HG03565 (cell line): ENCODE measurements around the gene MYLK2.

Experiments used
- ATAC-seq: cut with Tn5 transposase; IDR thresholded peaks from one replicate; pipeline ENCODE4 v1.9.1; 2021; ENCODE audit warnings: mild to moderate bottlenecking, moderate library complexity; ENCODE audit not compliant: unreplicated experiment

The MYLK2 gene

DNA sequence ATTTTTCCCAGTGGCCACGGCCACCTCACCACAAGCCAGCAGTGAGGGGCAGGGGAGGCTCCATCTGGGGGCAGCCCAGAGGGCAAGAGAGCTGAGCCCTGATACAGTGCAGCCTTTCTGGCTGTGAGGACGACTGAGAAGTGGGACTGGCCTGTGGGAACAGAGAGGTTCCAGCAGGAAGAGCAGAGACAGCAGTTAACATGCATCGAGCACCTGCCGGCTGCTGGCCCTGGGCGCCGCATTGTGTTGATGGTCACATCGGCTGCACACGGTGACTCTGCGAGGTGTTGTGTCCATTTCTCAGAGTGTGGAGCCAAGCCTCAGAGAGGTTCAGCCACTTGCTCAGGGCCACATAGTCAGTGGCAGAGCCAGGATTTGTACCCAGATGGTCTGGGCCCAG, 16.4 kb downstream of the MYLK2 start:
- ATAC-seq = no peak

DNA sequence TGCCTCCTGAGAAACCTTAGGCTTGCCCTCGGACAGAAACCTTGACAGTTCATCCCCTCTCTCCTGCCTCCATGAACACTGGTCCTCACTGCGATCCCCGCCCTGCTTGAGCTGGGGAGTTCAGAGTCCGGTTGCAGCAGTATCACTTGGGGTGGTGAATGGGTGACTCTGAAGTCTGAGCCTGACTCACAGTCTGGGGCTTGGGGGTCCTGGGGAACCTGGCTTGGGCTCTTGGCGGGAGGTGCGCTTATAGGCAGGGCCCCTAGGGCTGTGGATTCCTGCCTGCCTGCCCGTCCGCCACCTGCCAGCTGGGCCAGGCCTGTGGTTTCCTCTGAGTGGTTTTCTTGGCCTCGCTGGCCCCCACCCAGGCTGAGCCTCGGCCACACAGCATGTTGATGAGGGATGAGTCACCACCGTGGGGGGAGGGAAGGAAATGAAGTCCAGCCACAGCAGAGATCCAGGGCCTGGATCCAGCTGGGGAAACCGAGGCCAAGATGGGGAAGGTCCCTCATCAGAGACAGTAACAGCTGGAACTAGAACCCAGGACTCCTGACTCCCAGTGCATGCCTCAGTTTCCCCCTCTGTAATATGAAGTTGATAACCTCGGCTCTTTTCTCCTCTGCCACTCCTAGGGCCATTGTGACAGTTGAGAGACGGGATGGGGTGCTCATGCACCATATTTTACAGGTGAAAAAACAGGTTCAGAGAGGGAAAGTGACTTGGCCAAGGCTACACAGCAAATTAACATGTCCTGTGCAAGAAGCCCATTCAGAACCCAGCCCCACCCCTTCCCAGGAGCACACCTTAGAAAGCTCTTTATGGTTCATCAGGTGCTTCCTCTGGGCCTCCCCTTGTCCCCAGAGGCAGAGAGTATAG, 17.1 kb downstream of the MYLK2 start:
- peak; percentile 53 for ATAC-seq

DNA sequence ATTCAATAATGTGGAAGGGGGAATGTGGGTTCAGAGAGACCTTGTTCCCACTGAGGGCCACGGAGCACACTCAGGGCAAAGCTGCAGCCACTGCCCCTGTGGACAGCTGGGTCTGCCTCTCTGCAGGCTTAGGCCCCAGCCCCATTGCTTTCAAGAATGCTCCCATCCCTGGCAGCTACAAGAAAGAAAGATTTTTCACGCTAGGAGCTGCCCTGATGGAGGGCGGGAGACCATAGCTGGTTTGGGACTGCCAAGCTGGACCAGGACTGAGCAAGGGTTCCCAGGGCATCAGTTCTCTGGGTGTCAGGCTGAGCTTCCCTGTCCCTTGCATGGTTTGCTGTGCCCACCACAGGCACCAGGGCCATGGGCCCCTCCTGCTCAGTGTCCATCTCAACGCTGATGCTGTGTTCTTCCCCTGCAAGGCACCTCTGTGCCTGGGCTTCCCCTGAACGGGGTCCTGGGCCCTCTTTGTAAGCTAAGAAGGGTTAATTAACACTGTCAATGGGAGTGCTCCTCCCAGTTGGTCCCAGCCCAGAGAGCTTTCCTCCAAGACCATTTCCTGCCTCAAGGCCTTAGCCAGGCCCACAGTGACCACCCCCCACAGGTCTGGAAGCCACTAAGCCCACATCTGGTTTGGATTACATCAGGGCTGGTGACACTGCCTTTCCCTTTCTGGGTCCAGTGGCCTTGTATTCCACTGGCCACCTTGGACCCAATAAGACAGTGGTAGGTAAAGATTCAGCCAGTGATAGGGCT, 17.9 kb downstream of the MYLK2 start:
- no peak for ATAC-seq

DNA sequence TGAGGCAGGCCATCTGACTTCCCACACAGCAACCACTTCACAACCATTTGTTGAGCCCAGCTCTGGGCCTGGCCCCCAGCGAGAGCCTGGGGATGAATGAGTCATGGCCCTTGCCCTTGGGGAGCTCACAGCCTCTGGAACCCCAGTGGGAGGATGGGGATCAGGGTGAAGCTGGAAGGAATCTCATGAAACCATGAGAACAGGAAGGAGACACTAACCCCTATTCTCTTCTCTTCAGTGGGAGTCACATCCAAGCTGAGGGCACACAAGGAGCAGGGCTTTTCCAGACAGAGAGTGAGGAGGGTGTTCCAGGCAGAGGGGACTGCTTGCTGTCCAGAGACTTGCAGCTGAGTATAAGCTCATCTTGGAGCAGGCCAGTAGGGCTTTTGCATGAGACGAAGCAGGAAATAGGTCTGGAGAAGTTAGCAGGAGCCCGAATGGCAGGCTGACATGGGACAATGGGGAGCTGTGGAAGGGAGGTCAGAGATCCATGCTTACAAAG, 18.8 kb downstream of the MYLK2 start:
- no peak for ATAC-seq

DNA sequence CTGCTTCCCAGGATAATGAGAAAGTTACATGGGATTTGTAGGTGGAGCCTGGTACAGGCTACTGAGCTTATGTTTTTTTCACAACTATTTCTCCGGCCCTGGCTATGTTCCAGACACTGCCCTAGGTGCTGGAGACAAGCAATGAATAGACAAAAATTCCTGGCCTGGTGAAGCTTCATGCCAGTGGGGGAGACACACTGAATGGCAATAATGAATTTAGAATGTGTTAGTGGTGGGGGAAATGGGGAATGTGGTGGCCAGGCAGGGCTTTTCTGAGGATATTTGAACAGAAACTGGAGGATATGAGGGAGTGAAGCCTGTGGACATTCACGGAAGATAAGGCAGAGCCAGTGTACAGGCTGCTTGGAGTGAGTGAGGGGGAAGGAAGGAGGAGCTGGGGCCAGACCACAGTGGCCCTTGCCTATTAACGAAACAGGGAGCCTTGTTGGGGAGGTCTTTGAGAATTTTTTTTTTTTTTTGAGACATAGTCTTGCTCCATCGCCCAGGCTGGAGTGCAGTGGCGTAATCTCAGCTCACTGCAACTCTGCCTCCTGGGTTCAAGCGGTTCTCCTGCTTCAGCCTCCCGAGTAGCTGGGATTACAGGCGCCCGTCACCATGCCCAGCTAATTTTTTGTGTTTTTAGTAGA, 19.6 kb downstream of the MYLK2 start:
- ATAC-seq = no peak

DNA sequence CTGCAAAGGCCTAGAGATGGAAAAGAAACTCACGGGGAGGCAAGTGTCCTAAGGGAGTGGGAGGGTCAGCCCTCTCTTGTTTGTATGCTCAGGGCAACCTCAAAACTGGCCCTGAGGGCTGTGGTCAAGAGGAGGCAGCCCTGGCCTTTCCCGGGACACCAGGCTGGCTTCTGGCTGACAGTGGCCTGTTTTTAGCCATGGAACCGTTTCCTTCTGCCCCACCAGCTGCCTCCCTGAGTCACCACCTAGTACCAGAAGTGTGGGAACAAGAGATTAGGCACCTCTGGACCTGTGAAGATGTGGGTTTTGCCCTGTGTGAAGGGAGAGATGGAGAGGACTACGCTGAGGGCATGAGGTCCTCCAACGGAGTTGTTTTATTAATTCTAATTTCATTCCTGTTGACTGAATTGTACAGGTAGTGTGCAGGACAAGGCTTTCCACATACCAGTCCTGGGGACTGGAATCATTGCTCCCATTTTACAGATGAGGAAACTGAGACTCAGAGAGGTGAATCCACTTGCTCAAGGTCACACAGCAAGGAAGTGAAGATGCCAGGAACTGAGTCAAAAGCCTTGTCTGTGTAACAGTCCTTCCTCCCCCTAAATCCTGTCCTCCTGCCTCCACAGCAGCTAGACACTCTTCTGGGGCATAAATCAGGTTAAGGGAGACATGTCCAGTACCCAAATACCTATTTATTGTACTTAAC, 20.8 kb downstream of the MYLK2 start:
- ATAC-seq = no peak

DNA sequence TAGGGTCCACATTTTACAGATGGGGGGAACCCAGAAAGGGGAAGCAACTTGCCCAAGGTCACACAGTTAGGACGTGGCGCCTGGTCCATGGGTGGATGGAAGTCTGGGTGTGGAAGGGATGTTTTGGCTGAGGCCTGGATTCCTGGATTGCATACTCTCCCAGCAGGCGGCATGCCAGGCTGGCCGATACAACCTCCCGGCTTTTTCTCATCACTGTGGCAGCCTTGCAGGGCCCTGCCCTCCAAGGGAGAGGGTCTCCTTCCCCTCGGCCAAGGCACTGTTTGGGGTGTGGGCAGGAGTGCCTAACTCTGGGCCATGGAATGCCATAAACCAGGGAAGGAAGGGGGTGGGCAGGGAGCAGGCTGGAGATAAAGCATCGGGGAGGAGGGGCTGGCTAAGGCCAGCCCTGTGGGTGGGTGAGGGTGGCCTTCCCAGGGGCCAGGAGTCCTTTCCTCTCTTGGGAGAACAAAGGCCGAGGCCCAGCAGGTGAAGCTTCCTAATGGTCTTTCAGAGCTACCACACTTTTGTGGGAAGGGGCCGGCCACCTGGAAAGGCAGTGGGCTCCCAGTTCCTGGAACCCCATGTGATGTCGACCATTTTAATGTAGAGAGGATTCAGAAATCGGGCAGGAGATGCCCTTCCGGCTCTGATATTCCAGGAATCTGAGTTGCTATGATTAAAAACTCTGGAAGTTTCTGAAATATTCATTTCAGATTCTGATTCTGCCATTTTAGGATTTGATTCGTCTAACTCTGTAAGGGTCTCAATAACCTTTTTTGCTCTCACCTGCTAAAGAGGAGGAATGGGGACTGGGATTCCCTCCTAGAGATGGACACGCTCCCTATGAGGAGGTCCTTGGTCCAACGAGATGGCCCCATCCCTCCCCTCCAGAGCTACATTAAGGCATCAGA, 22.0 kb downstream of the MYLK2 start:
- ATAC-seq = no peak

DNA sequence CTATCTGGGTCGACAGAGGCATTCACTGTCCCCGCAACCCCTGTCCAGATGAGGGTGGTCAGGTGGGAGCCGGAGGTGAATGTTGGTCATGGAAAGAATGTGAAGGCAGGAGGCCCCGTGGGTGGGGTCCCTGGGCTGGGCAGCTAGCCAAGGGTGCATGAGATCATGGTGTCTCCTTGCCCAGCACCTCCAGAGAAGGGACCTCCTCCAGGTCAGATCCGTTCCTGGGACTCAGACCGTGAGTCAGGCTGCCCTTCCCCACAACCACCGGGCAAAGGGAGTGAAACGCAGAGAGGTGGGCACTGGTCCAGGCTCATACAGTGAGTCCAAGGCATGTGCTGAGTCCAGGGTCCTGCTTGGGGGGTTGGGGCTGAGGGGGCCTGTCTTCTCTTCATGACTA, 22.8 kb downstream of the MYLK2 start:
- no peak for ATAC-seq

DNA sequence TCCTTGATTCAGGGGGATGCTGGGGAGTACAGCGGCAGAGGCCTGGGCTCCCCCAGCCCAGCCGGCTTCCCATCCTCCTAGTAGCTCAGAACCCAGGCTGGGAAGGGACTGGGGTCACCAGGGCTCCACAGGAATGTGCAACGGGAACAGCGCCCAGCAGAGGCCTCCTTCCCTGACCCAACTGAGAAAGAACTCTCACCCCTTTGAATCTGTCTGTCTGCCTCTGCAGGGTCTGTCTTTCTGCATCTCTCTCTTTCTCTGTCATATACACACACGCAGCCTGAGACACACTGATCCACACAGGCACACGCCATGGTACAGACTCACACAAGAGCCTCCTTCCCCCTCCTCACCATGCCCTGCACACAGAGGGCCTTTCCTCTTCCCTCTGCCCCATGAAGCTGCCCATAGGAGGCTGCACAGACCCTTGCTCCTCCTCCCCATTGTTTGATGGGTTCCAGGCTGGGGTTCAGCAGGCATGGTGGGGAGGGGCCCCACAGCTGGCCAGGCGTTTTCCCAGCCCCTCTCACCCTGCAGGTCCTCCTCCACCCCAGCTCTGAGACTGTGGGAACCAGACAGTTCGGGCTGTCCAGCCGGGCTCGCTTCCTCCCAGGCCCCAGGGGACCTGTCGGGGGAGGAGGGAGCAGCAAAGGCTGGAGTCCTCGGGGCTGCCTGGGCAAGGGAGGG, 23.5 kb downstream of the MYLK2 start:
- no peak for ATAC-seq

DNA sequence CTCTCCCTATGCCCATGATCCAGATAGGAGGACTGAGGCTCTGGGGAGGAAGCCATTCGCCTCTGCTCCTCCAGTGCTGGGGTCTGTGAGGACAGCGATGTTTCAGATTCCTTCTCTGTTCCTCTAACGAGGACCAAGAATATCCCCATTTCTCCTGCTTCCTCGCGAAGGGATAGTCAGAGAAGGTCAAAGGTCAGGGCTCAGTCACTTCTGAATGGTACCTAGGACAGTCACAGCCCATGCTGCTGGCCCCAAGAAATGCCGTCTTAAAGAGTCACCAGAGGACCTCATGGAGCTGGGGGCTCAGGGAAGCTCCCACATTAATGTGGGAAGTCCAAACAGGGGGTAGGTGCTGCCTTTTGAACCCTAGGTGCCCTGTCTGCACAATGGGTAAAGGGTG, 24.1 kb downstream of the MYLK2 start:
- ATAC-seq = no peak

DNA sequence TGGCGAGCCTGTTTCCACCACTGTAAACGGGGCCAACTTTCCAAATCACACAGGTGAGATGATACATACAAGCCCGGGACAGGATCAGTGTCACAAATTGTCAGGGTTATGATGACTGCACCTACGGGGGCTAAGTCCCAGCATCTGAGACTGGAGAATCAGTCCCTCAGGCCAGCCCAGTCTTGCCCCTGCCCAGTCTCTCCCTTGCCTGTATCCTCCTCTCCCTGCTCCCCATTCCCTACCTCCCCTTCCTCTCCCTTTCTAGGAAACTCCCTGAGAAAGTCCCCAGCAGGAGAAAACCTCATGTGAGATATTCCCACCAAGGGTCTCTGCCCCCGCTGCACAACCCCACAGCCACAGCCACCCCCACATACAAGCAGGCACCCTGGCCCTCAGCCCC, 24.7 kb downstream of the MYLK2 start:
- ATAC-seq = no peak

DNA sequence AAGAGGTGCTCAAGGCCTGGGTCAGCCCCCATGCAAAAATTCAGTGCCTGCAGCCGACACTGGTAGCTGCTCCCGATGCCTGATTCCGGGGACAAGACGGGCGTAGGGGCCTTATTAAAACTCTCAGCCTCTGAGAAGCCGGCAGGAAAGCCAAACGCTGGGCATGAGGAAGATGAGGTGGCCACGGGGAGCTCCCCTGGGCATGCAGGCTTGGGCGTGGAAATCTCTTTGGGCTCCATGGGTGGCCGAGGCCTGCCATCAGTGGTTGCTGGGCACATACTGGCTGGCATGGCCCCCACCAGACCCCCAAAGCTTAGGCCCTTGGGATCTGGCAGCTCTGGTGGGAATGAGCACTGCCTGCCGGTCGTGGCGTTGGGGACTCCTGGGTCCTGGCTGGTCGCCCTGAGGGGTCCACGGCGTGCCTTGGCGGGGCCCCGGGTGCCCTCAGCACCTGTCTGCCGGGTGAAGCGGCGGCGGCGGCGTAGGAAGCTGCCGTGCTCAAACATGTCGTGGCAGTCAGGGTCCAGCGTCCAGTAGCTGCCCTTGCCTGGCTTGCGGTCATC, 25.7 kb downstream of the MYLK2 start:
- no peak for ATAC-seq

DNA sequence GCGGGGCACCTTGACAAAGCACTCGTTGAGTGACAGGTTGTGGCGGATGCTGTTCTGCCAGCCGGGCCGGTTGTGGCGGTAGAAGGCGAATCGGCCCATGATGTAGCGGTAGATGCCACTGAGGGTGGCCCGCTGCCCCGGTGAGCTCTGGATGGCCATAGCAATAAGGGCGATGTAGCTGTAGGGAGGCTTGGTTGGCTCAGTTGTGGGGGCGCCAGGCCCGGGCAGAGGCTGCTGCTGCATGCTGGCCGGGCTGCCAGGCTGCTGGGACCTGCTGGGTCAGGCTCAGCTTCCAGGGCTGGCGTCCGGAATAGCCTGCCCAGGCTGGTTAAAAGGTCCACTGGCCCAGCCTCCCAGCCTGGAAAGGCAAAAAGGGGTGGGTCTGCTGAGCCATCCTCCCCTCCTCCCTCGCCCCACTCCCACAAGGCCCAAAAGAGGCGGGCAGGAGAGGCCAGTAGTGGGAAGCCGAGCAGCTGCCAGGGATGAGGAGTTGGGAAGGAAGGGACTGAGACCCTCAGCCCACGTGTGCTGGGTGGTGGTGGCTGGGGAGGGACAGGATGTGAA, 26.2 kb downstream of the MYLK2 start, which contains the start of gene FOXS1:
Gene FOXS1, minus strand, starts transcription at position 305 of the 564 bp plus-strand sequence. Its CDS starts 62 bp downstream, at position 243.
- no peak for ATAC-seq

DNA sequence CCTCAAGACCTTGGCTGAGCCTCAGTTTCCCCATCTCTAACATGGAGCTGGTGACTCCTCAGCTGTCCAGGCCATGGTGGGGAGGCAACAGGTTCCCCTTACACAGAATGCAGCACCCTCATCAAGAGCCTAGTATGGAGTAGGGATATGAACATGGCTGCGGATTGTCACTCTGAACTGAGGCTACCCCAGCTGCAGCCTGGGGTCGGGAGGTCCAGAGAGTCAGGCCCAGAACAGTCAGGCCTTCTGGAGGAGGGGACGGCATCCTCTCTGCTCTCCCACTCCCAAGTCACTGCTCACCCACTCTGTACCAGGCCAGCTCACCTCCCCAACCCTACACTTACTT, 27.6 kb downstream of the MYLK2 start:
- ATAC-seq = no peak

DNA sequence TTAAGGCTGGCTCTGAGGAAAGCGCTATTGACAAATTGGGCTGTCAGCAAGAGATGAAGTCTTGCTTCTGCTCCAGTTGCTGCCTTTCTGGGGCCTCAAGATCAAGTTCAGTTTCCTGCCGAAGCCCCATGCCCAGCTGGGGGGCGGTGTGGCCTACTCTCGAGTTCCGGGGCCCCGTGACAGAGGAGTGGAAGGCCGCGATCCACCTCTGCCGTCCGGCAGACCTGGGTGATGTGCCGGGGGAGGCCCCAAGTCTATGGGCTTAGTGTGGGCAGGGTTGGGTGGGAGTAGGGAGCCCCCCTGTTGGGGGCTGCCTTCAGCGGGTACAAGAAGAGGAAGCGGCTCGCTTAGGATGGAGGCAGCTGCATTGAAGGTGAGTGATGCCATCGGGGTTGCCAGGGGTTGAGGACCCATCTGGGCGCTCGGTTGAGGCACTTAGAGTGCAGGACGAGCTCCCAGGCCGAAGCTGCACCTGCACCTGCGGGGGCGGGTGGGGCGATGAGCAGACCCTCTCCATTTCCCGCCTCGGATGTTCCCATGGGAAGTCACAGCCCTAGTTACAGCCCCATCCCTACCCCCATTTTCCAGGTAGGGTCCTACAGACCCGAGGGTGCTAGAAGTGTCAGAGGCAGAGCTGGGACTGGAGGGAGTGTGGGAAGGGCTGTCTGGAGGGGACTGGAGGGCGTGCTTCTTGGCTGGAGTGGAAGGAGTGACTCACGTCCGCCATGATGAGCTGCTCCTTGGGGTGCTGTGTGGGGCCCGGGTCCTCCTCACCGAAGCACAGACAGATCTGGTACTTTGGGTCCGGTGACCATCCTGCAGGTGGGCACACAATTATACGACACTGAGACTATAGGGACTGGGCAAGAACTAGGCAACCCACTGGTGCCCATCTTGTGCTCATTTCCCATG, 29.2 kb downstream of the MYLK2 start:
- ATAC-seq = no peak

DNA sequence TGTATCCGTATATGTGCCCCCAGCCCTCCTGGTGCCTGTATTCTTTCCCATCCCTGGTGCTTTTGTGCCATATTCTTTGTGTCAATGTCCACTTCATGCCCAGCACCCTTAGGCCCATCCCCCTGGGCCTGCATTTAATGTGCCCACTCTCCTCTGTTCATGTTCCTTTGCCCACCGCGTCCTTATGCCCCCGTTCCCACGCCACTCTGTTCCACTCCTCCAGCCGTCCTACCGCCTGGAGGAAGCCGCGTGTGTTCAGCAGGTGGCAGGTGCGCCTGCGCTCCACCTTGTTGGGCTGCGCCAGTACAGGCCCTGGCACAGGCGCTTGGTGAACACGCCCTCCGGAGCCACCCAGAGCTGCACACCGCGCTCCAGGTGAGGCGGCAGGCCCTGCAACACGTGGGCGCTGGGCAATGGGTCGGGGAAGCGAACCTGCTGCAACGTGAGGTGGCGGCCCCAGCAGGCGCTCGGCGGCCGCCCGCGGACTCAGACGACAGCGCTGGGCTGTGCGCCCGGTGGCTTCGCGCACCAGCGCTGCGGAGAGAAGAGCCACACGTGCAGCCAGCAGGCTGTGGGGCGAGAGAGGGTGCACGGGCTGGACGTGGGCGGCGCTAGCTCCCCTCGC, 30.3 kb downstream of the MYLK2 start:
- no peak for ATAC-seq
